PFSK-1 (cell line): ENCODE data around the gene NYNRIN.

Experiments used
- FOXP2 ChIP-seq: optimal IDR thresholded peaks from 2 replicates; pipeline ENCODE3; 2011; ENCODE audit warnings: borderline replicate concordance, control low read depth, inconsistent platforms; ENCODE audit not compliant: insufficient read depth; ENCODE audit errors: extremely low read length, extremely low read depth
- POLR2AphosphoS5 ChIP-seq: IDR thresholded peaks from 2 replicates; pipeline ENCODE4 v1.6.1; 2012; ENCODE audit warnings: low read depth, mild to moderate bottlenecking, control low read depth, low read length, moderate library complexity
- SIN3A ChIP-seq: IDR thresholded peaks from 2 replicates; pipeline ENCODE4 v1.6.1; 2012; ENCODE audit warnings: mild to moderate bottlenecking, low read length, moderate library complexity, borderline replicate concordance; ENCODE audit not compliant: insufficient read depth
- TAF1 ChIP-seq: IDR thresholded peaks from 2 replicates; pipeline ENCODE4 v1.6.1; 2012; ENCODE audit warnings: low read length, control low read depth, borderline replicate concordance; ENCODE audit not compliant: insufficient read depth
- TF ChIP-seq, protein P1 (sequence below), 2 experiments: IDR thresholded peaks; 2 replicates each; pipeline versions ENCODE4 v1.6.1 to v1.8.0; 2011 to 2012; ENCODE audit warnings: low read depth in 2 of 2, low read length in 2 of 2, control low read depth in 1 of 2, inconsistent platforms in 1 of 2, mild to moderate bottlenecking in 1 of 2, moderate library complexity in 1 of 2; ENCODE audit not compliant: insufficient read depth in 1 of 2

Gene NYNRIN

DNA sequence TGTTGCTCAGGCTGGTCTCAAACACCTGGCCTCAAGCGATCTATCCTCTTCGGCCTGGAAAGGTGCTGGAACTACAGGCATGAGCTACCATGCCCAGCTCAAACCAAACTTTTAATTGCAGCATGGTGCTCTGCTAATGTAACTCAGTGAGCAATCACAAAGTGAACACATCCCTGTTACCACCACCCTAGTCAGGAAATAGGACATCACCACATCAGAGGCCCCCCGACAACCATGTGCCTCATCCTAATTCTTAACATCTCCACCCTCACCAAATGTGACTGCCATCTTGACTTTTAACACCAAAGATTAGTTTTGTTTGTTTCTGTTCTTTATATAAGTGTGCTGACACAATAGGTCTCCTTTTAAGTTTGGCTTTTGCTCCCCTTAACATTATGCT, 66.6 kb downstream of the NYNRIN start:
- TF ChIP-seq SIN3A (no peak), FOXP2 (no peak), POLR2AphosphoS5 (no peak), TAF1 (no peak)
- TF ChIP-seq, protein P1, sequence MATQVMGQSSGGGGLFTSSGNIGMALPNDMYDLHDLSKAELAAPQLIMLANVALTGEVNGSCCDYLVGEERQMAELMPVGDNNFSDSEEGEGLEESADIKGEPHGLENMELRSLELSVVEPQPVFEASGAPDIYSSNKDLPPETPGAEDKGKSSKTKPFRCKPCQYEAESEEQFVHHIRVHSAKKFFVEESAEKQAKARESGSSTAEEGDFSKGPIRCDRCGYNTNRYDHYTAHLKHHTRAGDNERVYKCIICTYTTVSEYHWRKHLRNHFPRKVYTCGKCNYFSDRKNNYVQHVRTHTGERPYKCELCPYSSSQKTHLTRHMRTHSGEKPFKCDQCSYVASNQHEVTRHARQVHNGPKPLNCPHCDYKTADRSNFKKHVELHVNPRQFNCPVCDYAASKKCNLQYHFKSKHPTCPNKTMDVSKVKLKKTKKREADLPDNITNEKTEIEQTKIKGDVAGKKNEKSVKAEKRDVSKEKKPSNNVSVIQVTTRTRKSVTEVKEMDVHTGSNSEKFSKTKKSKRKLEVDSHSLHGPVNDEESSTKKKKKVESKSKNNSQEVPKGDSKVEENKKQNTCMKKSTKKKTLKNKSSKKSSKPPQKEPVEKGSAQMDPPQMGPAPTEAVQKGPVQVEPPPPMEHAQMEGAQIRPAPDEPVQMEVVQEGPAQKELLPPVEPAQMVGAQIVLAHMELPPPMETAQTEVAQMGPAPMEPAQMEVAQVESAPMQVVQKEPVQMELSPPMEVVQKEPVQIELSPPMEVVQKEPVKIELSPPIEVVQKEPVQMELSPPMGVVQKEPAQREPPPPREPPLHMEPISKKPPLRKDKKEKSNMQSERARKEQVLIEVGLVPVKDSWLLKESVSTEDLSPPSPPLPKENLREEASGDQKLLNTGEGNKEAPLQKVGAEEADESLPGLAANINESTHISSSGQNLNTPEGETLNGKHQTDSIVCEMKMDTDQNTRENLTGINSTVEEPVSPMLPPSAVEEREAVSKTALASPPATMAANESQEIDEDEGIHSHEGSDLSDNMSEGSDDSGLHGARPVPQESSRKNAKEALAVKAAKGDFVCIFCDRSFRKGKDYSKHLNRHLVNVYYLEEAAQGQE (IDR thresholded peaks at IDR 0.05; ENCODE audit: insufficient read depth in 1 of 2, low read depth in 2 of 2, low read length in 2 of 2), result no peak

DNA sequence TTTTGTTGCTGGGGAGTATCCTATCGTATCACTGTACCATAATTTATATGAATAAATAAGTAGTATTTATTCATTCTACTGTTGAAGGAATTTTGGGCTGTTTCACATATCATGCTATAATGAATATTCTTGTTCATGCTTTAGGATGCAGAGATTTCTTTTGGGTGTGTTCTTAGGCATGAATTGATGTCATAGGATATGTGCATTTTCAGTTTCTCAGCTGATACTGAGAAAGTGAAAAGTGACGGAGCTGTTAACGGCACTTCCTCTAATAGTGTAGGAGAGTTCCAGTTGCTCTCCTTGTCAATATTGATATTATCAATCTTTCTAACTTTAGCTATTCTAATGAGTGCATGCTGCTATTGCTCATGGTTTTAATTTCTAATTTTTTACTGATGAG, 67.0 kb downstream of the NYNRIN start:
- no peak for TF ChIP-seq FOXP2
- TF ChIP-seq POLR2AphosphoS5, result no peak
- no peak for TF ChIP-seq SIN3A
- TF ChIP-seq, protein P1 (IDR thresholded peaks at IDR 0.05; ENCODE audit: insufficient read depth in 1 of 2, low read depth in 2 of 2, low read length in 2 of 2), result no peak
- TF ChIP-seq TAF1, result no peak
